ENCODE data around the gene RAB8A. TPM values are rescaled to one million over a fixed set of nuclear protein-coding genes. Genes with fewer than 3 reads are reported as not detected.
A peak's percentile ranks its signal among the peaks of the same experiment; 100 is the strongest.

Gene RAB8A
- total and polyA plus RNA-seq, 9 of the 15 experiments (the other 6 are each of a cell fraction or from before 2014, with no cell fraction given), result 11.2 to 102 (median 53.2) TPM

- 90% methylated on average over 11 of the region's 13 CpGs for WGBS (ENCODE audit: insufficient coverage, low coverage, missing lambda C conversion rate)
- Histone ChIP-seq H3K9me1 (ENCODE audit: control insufficient read depth, insufficient read depth, low read length) (no peaks in the 10 kb centered on the region), H3K4me3 (no peak overlapping the region), H3K79me2 (ENCODE audit: control insufficient read depth, insufficient read depth, low read length) (no peaks in the 10 kb centered on the region), H3K27ac (ENCODE audit: extremely low read depth, low read depth, low read length) (peak overlapping the region; percentile 47; the same call in 1 of the 3 replicates), H4K20me1 (replicated peaks; ENCODE audit: control insufficient read depth, insufficient read depth, low read length) (0 out of 2 replicates have a peak, but pooled peaks cover 3% of the 10 kb centered on the region), H3K9me3 (replicated peaks; ENCODE audit: control insufficient read depth, insufficient read depth, low read depth, low read length) (no peaks in the 10 kb centered on the region), H3K36me3 (ENCODE audit: control insufficient read depth, insufficient read depth, low read length) (peaks cover 84% of the 10 kb centered on the region; the same call in 2 of the 3 replicates), H3K27me3 (ENCODE audit: control insufficient read depth in 2 of 2, insufficient read depth in 2 of 2, low read length in 2 of 2) (no peaks in the 10 kb centered on the region), H3K9ac (ENCODE audit: insufficient read depth in 1 of 2, low read depth in 2 of 2, low read length in 2 of 2) (0 out of 4 replicates have a peak overlapping the region, but pooled peaks of 1 of the 2 experiments have one; percentile 7), H2AFZ (ENCODE audit: low read depth, low read length) (no peak overlapping the region), H3K4me1 (replicated peaks in 1 of 2; ENCODE audit: control insufficient read depth in 2 of 2, insufficient read depth in 2 of 2, low read length in 2 of 2) (peaks cover under 1 to 5% of the 10 kb centered on the region in 2 experiments; a peak in 4 of 5 replicates), H3K4me2 (ENCODE audit: insufficient read depth, low read length) (no peak overlapping the region)
- in situ Hi-C loops (cut with MboI), result no loop called here
- peak; percentile 11 for FAIRE-seq
- intact Hi-C loops (cut with micrococcal nuclease), result no loop called here
- ChIA-PET CTCF (ENCODE audit: low intra/inter-chr PET ratio) (no interaction called here), POLR2A (interaction anchor here (0.9 to 1.8 kb wide), 6 partner anchors 8 to 19 kb away, joined by 3 to 7 read pairs (median 6); partner anchors contain the start of gene TPM4)
- ATAC-seq, result peak; percentile 26; the same call in 2 of the 3 replicates
- no peak for DNase-seq (ENCODE audit: extremely low read depth in 1 of 4, low spot score in 3 of 4)
- no TSS peak for BruUV-seq (replicated peaks)
- TF ChIP-seq ZNF449 (CRISPR knock-in tag; IDR thresholded peaks at IDR 0.05), result no peak
- TF ChIP-seq SFPQ (IDR thresholded peaks at IDR 0.05; ENCODE audit: low read depth, low read length), result no peak
- TF ChIP-seq PTRF (tag; IDR thresholded peaks at IDR 0.05), result no peak
- TF ChIP-seq RBM15 (IDR thresholded peaks at IDR 0.05; ENCODE audit: insufficient read depth, low read length), result no peak
- TF ChIP-seq ZNF165 (CRISPR knock-in tag; IDR thresholded peaks at IDR 0.05; ENCODE audit: borderline replicate concordance), result no peak
- TF ChIP-seq VEZF1 (CRISPR knock-in tag; IDR thresholded peaks at IDR 0.05), result no peak
- TF ChIP-seq ZKSCAN1 (IDR thresholded peaks at IDR 0.05; ENCODE audit: low read depth, low read length), result no peak
- no peak for TF ChIP-seq POLR2AphosphoS2 (IDR thresholded peaks at IDR 0.05; ENCODE audit: low read length)
- no peak for TF ChIP-seq ETS1 (conservative IDR thresholded peaks at IDR 0.05; ENCODE audit: control insufficient read depth, low read depth, low read length)
Observed at GRCh38 chr19:16091546-16092475, 19.9 kb upstream of the RAB8A start.
